ENCODE data around the gene ADCY1. TPM values are rescaled to one million over a fixed set of nuclear protein-coding genes. Genes with fewer than 3 reads are reported as not detected.
A peak's percentile ranks its signal among the peaks of the same experiment; 100 is the strongest.

ADCY1 gene
- total and polyA plus RNA-seq, 4 donors, result 0.33 to 20.1 (median 4.1) TPM

DNA sequence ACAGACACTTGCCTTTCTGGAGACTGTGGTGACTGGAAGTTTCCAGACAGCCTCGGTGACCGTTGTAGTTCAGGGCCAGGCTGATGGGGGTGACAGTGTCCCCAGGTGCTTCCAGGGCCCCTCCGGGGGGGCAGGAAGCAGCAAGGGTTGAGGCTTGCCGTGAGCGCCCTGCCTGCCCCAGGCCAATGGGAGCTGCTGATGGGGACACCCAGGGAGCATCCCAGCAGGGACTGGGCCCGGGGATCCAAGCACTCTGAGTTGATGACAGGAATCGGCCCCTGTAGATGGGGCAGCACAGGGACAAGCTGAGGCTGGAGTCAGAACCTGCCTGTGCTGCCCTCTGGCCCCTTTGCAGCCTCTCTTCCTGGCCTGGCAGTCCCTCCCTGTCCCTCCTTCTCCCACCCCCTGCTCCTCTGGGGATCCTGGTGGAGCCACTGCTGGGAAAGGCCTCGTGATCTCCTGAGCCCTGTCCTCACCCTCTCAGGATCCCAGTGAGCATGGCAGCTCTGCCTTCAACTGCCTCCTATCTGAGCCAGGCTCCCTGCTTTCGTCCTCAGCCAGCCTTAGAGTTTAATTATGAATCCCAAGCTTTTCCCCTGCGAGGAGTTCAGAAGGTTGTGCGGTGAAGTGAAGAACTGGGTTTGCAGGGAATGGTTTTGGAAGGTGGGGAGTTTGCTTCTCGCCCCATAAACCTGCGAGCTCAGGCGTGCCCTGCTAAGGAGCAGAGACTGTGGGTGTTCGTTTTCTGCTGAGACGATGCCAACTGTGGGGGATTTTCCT lies 84.7 kb downstream of the ADCY1 start:
- Histone ChIP-seq H3K4me1 (ENCODE audit: control insufficient read depth in 4 of 4, insufficient read depth in 4 of 4, low read length in 3 of 4) (no peaks in the 10 kb centered on the region), H3K4me3 (ENCODE audit: low read depth in 1 of 3, low read length in 3 of 3) (no peak overlapping the region), H3K36me3 (ENCODE audit: control insufficient read depth in 4 of 4, insufficient read depth in 3 of 4, low read depth in 1 of 4, low read length in 3 of 4) (no peaks in the 10 kb centered on the region), H3K27ac (ENCODE audit: low read depth in 1 of 2, low read length in 2 of 2) (no peak overlapping the region), H3K27me3 (ENCODE audit: control insufficient read depth in 4 of 4, insufficient read depth in 4 of 4, low read length in 3 of 4) (no peaks in the 10 kb centered on the region), H3K9me3 (ENCODE audit: control insufficient read depth in 4 of 4, low read length in 3 of 4) (no peaks in the 10 kb centered on the region), H3K9ac (ENCODE audit: low read depth in 1 of 2, low read length in 2 of 2) (no peak overlapping the region)
- TF ChIP-seq HNF4A (conservative IDR thresholded peaks at IDR 0.05) (no peak), TAF1 (conservative IDR thresholded peaks at IDR 0.05) (no peak), YY1 (IDR thresholded peaks at IDR 0.05) (no peak), FOXA2 (IDR thresholded peaks at IDR 0.05) (no peak), EGR1 (IDR thresholded peaks at IDR 0.05; ENCODE audit: low read depth in 2 of 2) (no peak), RAD21 (IDR thresholded peaks at IDR 0.05) (no peak), NR2F2 (IDR thresholded peaks at IDR 0.05) (no peak), JUND (IDR thresholded peaks at IDR 0.05) (no peak), GABPA (IDR thresholded peaks at IDR 0.05 in 1 of 2, conservative IDR thresholded peaks at IDR 0.05 in 1 of 2) (no peak), SP1 (IDR thresholded peaks at IDR 0.05) (no peak)
- TF ChIP-seq, protein P1, sequence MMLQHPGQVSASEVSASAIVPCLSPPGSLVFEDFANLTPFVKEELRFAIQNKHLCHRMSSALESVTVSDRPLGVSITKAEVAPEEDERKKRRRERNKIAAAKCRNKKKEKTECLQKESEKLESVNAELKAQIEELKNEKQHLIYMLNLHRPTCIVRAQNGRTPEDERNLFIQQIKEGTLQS (IDR thresholded peaks at IDR 0.05), result no peak
- TF ChIP-seq, protein P2, sequence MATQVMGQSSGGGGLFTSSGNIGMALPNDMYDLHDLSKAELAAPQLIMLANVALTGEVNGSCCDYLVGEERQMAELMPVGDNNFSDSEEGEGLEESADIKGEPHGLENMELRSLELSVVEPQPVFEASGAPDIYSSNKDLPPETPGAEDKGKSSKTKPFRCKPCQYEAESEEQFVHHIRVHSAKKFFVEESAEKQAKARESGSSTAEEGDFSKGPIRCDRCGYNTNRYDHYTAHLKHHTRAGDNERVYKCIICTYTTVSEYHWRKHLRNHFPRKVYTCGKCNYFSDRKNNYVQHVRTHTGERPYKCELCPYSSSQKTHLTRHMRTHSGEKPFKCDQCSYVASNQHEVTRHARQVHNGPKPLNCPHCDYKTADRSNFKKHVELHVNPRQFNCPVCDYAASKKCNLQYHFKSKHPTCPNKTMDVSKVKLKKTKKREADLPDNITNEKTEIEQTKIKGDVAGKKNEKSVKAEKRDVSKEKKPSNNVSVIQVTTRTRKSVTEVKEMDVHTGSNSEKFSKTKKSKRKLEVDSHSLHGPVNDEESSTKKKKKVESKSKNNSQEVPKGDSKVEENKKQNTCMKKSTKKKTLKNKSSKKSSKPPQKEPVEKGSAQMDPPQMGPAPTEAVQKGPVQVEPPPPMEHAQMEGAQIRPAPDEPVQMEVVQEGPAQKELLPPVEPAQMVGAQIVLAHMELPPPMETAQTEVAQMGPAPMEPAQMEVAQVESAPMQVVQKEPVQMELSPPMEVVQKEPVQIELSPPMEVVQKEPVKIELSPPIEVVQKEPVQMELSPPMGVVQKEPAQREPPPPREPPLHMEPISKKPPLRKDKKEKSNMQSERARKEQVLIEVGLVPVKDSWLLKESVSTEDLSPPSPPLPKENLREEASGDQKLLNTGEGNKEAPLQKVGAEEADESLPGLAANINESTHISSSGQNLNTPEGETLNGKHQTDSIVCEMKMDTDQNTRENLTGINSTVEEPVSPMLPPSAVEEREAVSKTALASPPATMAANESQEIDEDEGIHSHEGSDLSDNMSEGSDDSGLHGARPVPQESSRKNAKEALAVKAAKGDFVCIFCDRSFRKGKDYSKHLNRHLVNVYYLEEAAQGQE (IDR thresholded peaks at IDR 0.05), result no peak
- TF ChIP-seq, protein P3, sequence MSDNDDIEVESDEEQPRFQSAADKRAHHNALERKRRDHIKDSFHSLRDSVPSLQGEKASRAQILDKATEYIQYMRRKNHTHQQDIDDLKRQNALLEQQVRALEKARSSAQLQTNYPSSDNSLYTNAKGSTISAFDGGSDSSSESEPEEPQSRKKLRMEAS (IDR thresholded peaks at IDR 0.05), result no peak
- TF ChIP-seq, protein P4, sequence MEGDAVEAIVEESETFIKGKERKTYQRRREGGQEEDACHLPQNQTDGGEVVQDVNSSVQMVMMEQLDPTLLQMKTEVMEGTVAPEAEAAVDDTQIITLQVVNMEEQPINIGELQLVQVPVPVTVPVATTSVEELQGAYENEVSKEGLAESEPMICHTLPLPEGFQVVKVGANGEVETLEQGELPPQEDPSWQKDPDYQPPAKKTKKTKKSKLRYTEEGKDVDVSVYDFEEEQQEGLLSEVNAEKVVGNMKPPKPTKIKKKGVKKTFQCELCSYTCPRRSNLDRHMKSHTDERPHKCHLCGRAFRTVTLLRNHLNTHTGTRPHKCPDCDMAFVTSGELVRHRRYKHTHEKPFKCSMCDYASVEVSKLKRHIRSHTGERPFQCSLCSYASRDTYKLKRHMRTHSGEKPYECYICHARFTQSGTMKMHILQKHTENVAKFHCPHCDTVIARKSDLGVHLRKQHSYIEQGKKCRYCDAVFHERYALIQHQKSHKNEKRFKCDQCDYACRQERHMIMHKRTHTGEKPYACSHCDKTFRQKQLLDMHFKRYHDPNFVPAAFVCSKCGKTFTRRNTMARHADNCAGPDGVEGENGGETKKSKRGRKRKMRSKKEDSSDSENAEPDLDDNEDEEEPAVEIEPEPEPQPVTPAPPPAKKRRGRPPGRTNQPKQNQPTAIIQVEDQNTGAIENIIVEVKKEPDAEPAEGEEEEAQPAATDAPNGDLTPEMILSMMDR (IDR thresholded peaks at IDR 0.05; ENCODE audit: low read depth, low read length, missing input control), result no peak
- TF ChIP-seq, protein P5, sequence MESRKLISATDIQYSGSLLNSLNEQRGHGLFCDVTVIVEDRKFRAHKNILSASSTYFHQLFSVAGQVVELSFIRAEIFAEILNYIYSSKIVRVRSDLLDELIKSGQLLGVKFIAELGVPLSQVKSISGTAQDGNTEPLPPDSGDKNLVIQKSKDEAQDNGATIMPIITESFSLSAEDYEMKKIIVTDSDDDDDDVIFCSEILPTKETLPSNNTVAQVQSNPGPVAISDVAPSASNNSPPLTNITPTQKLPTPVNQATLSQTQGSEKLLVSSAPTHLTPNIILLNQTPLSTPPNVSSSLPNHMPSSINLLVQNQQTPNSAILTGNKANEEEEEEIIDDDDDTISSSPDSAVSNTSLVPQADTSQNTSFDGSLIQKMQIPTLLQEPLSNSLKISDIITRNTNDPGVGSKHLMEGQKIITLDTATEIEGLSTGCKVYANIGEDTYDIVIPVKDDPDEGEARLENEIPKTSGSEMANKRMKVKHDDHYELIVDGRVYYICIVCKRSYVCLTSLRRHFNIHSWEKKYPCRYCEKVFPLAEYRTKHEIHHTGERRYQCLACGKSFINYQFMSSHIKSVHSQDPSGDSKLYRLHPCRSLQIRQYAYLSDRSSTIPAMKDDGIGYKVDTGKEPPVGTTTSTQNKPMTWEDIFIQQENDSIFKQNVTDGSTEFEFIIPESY (IDR thresholded peaks at IDR 0.05), result no peak
- peak; percentile 29 for DNase-seq (ENCODE audit: low spot score)
- WGBS, result 92% methylated on average over 16 of the region's 16 CpGs

Data from liver (tissue), 9 donors.